A673 (cell line): ENCODE results near the gene MED27.

Experiments used
- EZH2 ChIP-seq: fragments of 200-600 bp; sonication (generic); IDR thresholded peaks from 2 replicates; pipeline ENCODE4 v1.6.1; 2017; ENCODE audit warnings: borderline replicate concordance, low read depth, mild to moderate bottlenecking, mixed read lengths, antibody characterized with exemption, low read length; ENCODE audit not compliant: poor library complexity, severe bottlenecking
- TF ChIP-seq, protein P1 (sequence below): fragments of 300-800, 200-600 bp; sonication (generic); conservative IDR thresholded peaks from 2 replicates; pipeline ENCODE4 v1.5.1; 2017; ENCODE audit warnings: low read depth, mild to moderate bottlenecking, antibody characterized with exemption, low read length, moderate library complexity, mixed read lengths

DNA sequence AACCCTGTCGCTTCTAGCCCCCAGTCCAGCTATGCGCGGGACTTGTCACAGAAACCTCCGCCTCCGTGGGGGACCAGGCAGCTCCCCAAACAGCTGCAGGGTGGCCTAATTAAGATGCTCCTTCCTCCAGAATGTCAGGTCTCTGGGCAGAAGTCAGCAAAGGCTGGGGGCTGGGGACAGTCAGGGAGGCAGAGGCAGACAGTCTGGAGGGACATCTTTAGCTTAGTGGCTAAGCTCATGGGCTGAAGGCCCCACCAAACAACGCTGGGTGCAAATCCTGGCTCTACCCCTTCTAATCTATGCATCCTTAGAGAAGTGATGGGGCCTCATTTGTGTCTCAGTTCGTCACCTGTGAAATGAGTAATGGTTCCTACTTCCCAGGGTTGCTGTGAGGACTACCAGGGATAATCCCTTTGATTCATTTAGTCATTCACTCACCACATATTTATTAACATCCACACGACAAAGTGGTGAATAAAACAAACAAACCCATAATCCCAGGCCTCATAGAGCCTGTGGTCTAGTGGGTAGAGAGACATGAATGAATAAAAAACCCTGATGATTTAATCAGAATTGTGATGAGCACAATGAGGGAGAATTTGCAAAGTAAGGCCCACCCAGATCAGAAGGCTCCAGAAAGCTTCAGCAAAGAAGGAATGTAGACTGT, 20.2 kb upstream of the MED27 start:
- TF ChIP-seq, protein P1, sequence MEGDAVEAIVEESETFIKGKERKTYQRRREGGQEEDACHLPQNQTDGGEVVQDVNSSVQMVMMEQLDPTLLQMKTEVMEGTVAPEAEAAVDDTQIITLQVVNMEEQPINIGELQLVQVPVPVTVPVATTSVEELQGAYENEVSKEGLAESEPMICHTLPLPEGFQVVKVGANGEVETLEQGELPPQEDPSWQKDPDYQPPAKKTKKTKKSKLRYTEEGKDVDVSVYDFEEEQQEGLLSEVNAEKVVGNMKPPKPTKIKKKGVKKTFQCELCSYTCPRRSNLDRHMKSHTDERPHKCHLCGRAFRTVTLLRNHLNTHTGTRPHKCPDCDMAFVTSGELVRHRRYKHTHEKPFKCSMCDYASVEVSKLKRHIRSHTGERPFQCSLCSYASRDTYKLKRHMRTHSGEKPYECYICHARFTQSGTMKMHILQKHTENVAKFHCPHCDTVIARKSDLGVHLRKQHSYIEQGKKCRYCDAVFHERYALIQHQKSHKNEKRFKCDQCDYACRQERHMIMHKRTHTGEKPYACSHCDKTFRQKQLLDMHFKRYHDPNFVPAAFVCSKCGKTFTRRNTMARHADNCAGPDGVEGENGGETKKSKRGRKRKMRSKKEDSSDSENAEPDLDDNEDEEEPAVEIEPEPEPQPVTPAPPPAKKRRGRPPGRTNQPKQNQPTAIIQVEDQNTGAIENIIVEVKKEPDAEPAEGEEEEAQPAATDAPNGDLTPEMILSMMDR, result no peak
- no peak for TF ChIP-seq EZH2
